ENCODE data around the gene USO1.

Gene USO1

DNA sequence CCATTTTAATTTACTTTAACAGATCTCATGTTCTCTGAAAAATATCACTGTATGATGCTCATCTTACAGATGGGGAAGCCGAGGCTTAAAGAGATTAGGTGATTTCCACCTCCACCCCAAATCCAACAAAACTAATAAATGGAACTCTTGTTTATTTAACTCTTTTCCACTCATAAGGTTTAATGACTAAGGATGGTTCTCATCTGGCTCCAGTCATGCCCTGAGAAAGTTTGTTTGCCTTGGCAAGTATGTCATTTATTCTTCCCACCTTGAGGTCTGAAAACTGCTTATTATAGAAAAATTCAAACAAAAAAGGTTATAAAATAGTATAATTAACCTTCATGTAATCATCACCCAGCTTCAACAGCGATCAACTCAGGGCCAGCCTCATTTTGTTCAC lies 121.6 kb downstream of the USO1 start:
- DNase-seq = no peak

DNA sequence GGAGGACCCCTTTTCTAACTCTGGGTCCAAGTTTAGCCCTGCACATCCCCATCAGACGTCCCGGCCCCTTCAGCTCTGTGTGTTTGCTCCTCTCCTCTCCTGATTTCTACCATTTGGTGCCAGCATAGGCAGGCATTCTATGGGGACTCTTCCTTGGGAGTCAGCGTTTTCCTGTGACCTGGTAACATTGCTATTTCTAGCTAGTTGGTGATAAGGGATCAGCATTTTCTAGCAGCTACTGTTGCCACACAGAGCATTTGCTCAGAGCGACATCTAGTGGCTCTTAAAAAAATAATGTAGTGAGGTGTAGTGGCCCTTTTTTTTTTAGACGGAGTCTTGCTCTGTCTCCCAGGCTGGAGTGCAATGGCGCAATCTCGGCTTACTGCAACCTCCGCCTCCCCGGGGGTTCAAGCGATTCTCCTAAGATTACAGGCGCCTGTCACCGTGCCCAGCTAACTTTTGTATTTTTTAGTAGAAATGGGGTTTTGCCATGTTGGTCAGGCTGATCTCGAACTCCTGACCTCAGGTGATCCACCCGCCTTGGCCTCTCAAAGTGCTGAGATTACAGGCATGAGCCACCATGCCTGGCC lies 123.9 kb downstream of the USO1 start:
- peak; percentile 17 to 73 for DNase-seq

DNA sequence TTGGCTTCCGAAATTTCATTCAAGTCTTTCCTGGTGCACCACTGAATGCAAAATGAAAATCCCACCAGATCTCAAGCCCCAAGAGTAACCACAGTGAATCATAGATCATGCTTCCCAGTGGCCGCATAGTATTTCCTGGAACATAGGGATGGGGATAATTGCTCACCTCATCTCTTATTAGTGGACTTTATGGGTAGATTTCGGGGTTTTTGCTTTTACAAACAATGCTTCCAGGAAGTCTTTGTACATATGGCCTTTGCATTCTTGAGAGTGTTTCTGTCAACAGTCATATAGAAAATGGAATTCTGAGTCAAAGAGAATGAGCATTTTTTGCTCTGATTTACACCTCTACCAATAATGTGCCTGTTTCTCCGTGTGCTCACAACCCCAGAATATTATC lies 124.5 kb downstream of the USO1 start:
- DNase-seq = no peak

DNA sequence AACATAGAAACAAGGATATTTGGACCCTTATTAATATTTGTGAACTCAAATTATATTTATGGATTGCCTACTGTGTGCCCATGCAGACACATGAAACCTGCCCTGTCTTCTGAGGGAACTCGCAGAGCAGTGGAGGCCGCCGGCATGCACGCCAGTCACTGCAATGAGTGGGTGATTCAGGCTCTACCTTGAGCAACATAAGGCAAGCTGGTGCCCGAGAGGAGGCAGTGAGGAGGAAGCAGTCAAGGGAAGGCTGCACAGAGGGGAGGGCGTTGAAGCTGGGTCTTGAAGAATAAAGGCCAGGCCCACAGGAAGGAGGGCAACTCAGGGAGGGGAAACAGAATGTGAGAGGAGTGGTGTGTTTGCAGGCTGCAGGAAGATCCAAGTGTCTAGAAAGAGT lies 125.1 kb downstream of the USO1 start:
- no peak for DNase-seq

DNA sequence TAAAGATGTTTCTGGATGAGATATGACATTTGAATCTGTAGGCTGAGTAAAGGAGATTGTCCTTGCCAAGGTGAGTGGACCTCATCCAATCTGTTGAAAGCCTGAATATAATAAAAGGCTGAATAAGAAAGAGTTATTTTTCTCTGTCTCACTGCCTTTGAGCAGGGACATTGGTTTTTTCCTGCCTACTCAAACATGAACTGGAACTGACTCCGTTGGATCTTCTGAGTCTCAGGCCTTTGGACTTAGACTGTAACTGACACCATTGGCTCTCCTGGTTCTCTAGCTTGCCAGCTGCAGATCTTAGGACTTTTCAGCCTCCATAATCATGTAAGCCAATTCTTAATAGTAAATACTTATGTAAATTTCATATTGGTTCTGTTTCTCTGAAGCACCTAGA lies 134.3 kb downstream of the USO1 start:
- no peak for DNase-seq

DNA sequence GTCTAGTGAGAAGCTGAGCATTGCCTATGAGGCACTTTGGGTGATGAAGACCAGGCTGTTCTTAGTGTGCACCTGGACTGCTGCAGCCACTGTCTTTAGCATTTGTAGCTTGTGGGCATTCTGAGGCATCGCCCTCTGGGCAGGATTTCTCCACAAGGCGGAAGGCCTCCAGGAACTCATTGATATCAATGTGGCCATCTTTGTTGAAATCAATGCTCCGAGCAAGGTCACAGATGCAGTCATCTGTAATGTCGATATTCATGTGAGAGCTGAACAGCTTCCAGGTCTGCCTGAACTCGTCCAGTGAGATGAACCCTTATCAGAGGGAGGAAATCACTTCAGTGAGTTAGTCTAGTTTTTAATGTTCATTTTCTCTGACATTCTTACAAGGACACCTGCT lies 136.2 kb downstream of the USO1 start:
- no peak for DNase-seq
